SH-SY5Y (cell line): Measurements from ENCODE around the gene MYNN.

ENCODE experiments used
- GATA2 ChIP-seq: IDR thresholded peaks from 2 replicates; pipeline ENCODE4 v1.6.1; 2011; ENCODE audit warnings: mild to moderate bottlenecking, low read depth, low read length
- GATA3 ChIP-seq: IDR thresholded peaks from 2 replicates; pipeline ENCODE4 v1.6.1; 2011; ENCODE audit warnings: low read depth, mild to moderate bottlenecking, low read length, moderate library complexity

MYNN gene

GRCh38 chr3:169772897-169773816 lies at the start of gene MYNN:
Gene MYNN (plus strand): TSS chr3:169773396. CDS start chr3:169774296, 900 bp downstream.
- TF ChIP-seq GATA2 (no peak), GATA3 (no peak)

GRCh38 chr3:169739067-169739466 lies 34.1 kb upstream of the MYNN start:
- TF ChIP-seq GATA2 (no peak), GATA3 (no peak)

- TF ChIP-seq GATA2: no peak
- TF ChIP-seq GATA3: no peak
Observed at GRCh38 chr3:169744366-169745054, 28.7 kb upstream of the MYNN start.

GRCh38 chr3:169746924-169747323 lies 26.3 kb upstream of the MYNN start:
- no peak for TF ChIP-seq GATA3
- no peak for TF ChIP-seq GATA2

- no peak for TF ChIP-seq GATA3
Observed at GRCh38 chr3:169748670-169749069, 24.5 kb upstream of the MYNN start.

GRCh38 chr3:169750665-169751064 lies 22.5 kb upstream of the MYNN start:
- TF ChIP-seq GATA3 (no peak), GATA2 (no peak)

GRCh38 chr3:169751875-169752274 lies 21.3 kb upstream of the MYNN start:
- no peak for TF ChIP-seq GATA3
- TF ChIP-seq GATA2: no peak

GRCh38 chr3:169754711-169755110 lies 18.5 kb upstream of the MYNN start:
- no peak for TF ChIP-seq GATA2
- TF ChIP-seq GATA3: no peak

- TF ChIP-seq GATA3: no peak
- TF ChIP-seq GATA2: no peak
Observed at GRCh38 chr3:169755488-169755887, 17.7 kb upstream of the MYNN start.

GRCh38 chr3:169758359-169758994 lies 14.7 kb upstream of the MYNN start:
- TF ChIP-seq GATA2: no peak
- no peak for TF ChIP-seq GATA3

- TF ChIP-seq GATA2 (no peak), GATA3 (no peak)
Observed at GRCh38 chr3:169759256-169759655, 13.9 kb upstream of the MYNN start.

- TF ChIP-seq GATA3 (no peak), GATA2 (no peak)
Observed at GRCh38 chr3:169760479-169760878, 12.7 kb upstream of the MYNN start.

- TF ChIP-seq GATA2: no peak
- no peak for TF ChIP-seq GATA3
Observed at GRCh38 chr3:169764312-169764881, 8.8 kb upstream of the MYNN start.
